ENCODE results near the gene TGFBR1.
A peak's percentile ranks its signal among the peaks of the same experiment; 100 is the strongest.

Gene TGFBR1

GRCh38 chr9:99113414-99114048 is 8.6 kb downstream of the TGFBR1 start:
- no peak overlapping the region for H3K27ac ChIP-seq (ENCODE audit: low read length)

DNA sequence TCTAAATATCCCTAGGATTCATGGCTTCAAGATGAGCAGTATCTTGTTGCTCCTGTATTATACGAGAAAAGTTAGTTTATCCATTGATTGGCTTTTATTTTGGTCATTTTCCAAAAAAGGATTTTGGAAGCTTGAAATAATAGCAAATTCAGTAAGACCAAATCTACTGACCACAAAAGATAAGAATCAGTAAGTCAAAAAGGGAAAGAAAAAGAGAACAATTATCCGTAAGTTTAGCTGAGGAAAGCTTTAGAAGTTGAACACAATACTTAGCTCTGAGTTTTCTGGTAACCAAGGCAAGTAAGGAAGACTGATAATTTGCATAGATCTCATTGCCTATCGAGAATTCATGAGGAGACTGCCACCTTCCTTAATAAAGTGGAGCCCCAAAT is 9.1 kb downstream of the TGFBR1 start:
- no peak overlapping the region for H3K9ac ChIP-seq (ENCODE audit: low read length)
- no peaks in the 10 kb centered on the region for H3K27me3 ChIP-seq (replicated peaks; ENCODE audit: insufficient read depth, low read length)
- H3K9me3 ChIP-seq (replicated peaks; ENCODE audit: insufficient read depth, low read length): no peaks in the 10 kb centered on the region
- no peaks in the 10 kb centered on the region for H3K79me2 ChIP-seq (ENCODE audit: low read length)
- no peak for DNase-seq
- no peak for TF ChIP-seq EZH2phosphoT487 (IDR thresholded peaks at IDR 0.05; ENCODE audit: low read length)
- no peak for TF ChIP-seq CTCF (IDR thresholded peaks at IDR 0.05; ENCODE audit: low read length)
- TF ChIP-seq EZH2 (optimal IDR thresholded peaks at IDR 0.05; ENCODE audit: low read depth, low read length): no peak
- no peak overlapping the region for H3K4me3 ChIP-seq (ENCODE audit: low read length)
- H3K4me2 ChIP-seq (ENCODE audit: low read depth, low read length): no peak overlapping the region
- H2AFZ ChIP-seq (ENCODE audit: low read length): no peak overlapping the region
- H4K20me1 ChIP-seq (ENCODE audit: insufficient read depth, low read length): no peaks in the 10 kb centered on the region
- H3F3A ChIP-seq (ENCODE audit: insufficient read depth, low read length): peaks cover 6% of the 10 kb centered on the region; the same call in 1 of the 2 replicates
- H3K27ac ChIP-seq (ENCODE audit: low read length): no peak overlapping the region
- peaks cover 15% of the 10 kb centered on the region for H3K4me1 ChIP-seq (ENCODE audit: low read length)
- H3K9me2 ChIP-seq (replicated peaks; ENCODE audit: insufficient read depth, low read length): no peaks in the 10 kb centered on the region
- no peaks in the 10 kb centered on the region for H3K36me3 ChIP-seq (replicated peaks; ENCODE audit: insufficient read depth, low read length)

More at GRCh38 chr9:99113414-99114048, 8.6 kb downstream of the TGFBR1 start:
- 0 out of 2 replicates have a peak overlapping the region, but pooled peaks have one; percentile 16 for H3K4me2 ChIP-seq (ENCODE audit: low read depth, low read length)
- H3K9ac ChIP-seq (ENCODE audit: low read length): no peak overlapping the region
- no peaks in the 10 kb centered on the region for H3K9me2 ChIP-seq (replicated peaks; ENCODE audit: insufficient read depth, low read length)
- no peaks in the 10 kb centered on the region for H3K9me3 ChIP-seq (replicated peaks; ENCODE audit: insufficient read depth, low read length)
- peaks cover 1% of the 10 kb centered on the region; the same call in 1 of the 2 replicates for H3F3A ChIP-seq (ENCODE audit: insufficient read depth, low read length)
- H4K20me1 ChIP-seq (ENCODE audit: insufficient read depth, low read length): no peaks in the 10 kb centered on the region
- H3K4me3 ChIP-seq (ENCODE audit: low read length): no peak overlapping the region
- no peak for TF ChIP-seq CTCF (IDR thresholded peaks at IDR 0.05; ENCODE audit: low read length)
- no peak for TF ChIP-seq EZH2 (optimal IDR thresholded peaks at IDR 0.05; ENCODE audit: low read depth, low read length)
- TF ChIP-seq EZH2phosphoT487 (IDR thresholded peaks at IDR 0.05; ENCODE audit: low read length): no peak
- peaks cover 4% of the 10 kb centered on the region; the same call in 1 of the 2 replicates for H3K79me2 ChIP-seq (ENCODE audit: low read length)
- no peaks in the 10 kb centered on the region for H3K36me3 ChIP-seq (replicated peaks; ENCODE audit: insufficient read depth, low read length)
- peaks cover 10% of the 10 kb centered on the region for H3K4me1 ChIP-seq (ENCODE audit: low read length)
- H3K27me3 ChIP-seq (replicated peaks; ENCODE audit: insufficient read depth, low read length): no peaks in the 10 kb centered on the region
- H2AFZ ChIP-seq (ENCODE audit: low read length): no peak overlapping the region
- no peak for DNase-seq

- TF ChIP-seq EZH2 (optimal IDR thresholded peaks at IDR 0.05; ENCODE audit: low read depth, low read length): no peak
- no peak for TF ChIP-seq EZH2phosphoT487 (IDR thresholded peaks at IDR 0.05; ENCODE audit: low read length)
- no peak for TF ChIP-seq CTCF (IDR thresholded peaks at IDR 0.05; ENCODE audit: low read length)
- H3K9me2 ChIP-seq (replicated peaks; ENCODE audit: insufficient read depth, low read length): no peaks in the 10 kb centered on the region
- H3K27ac ChIP-seq (ENCODE audit: low read length): no peak overlapping the region
- H2AFZ ChIP-seq (ENCODE audit: low read length): no peak overlapping the region
- no peaks in the 10 kb centered on the region for H3K36me3 ChIP-seq (replicated peaks; ENCODE audit: insufficient read depth, low read length)
- H3K79me2 ChIP-seq (ENCODE audit: low read length): no peaks in the 10 kb centered on the region
- H3K9me3 ChIP-seq (replicated peaks; ENCODE audit: insufficient read depth, low read length): no peaks in the 10 kb centered on the region
- H3K9ac ChIP-seq (ENCODE audit: low read length): no peak overlapping the region
- no peaks in the 10 kb centered on the region for H4K20me1 ChIP-seq (ENCODE audit: insufficient read depth, low read length)
- no peaks in the 10 kb centered on the region for H3K27me3 ChIP-seq (replicated peaks; ENCODE audit: insufficient read depth, low read length)
- DNase-seq: no peak
- no peak overlapping the region for H3K4me3 ChIP-seq (ENCODE audit: low read length)
- peaks cover 21% of the 10 kb centered on the region for H3K4me1 ChIP-seq (ENCODE audit: low read length)
- H3F3A ChIP-seq (ENCODE audit: insufficient read depth, low read length): peaks cover 8% of the 10 kb centered on the region; the same call in 1 of the 2 replicates
- no peak overlapping the region for H3K4me2 ChIP-seq (ENCODE audit: low read depth, low read length)
These were observed 10.1 kb downstream of the TGFBR1 start for GRCh38 chr9:99114846-99115500.

Data from MM.1S (cell line).